ENCODE measurements around the gene ERFE. TPM values are rescaled to one million over a fixed set of nuclear protein-coding genes. Genes with fewer than 3 reads are reported as not detected.

ERFE gene
- total and polyA plus RNA-seq, 2 donors (not counting 3 experiments of a cell fraction or from before 2014, with no cell fraction given) = 0.65 to 1.2 TPM

GRCh38 chr2:238135601-238136150, 23.1 kb upstream of the ERFE start:
- dilution Hi-C loops (cut with MboI; ENCODE audit: extremely low pct_ligation_motif_present, low sequenced_read_pairs) = no loop called here
- H2AFZ ChIP-seq (ENCODE audit: low read depth, low read length) = no peak overlapping the region
- no peaks in the 10 kb centered on the region for H3K36me3 ChIP-seq (ENCODE audit: control insufficient read depth in 2 of 2, extremely low read depth in 1 of 2, insufficient read depth in 2 of 2, low read length in 2 of 2)
- no TSS peak for BruUV-seq (replicated peaks)
- no peaks in the 10 kb centered on the region for H4K20me1 ChIP-seq (replicated peaks; ENCODE audit: control insufficient read depth, extremely low read depth, insufficient read depth, low read length)
- DNase-seq (ENCODE audit: low read depth, low spot score) (no peak), FAIRE-seq (no peak)
- TF ChIP-seq MAX (IDR thresholded peaks at IDR 0.05; ENCODE audit: insufficient read depth, insufficient read length) (no peak), POLR2AphosphoS5 (IDR thresholded peaks at IDR 0.05; ENCODE audit: insufficient read depth, low read depth, low read length) (no peak), POLR2A (IDR thresholded peaks at IDR 0.05; ENCODE audit: low read depth, low read length) (no peak), FOS (IDR thresholded peaks at IDR 0.05; ENCODE audit: borderline replicate concordance, insufficient read depth, low read length) (no peak), GATA2 (IDR thresholded peaks at IDR 0.05; ENCODE audit: insufficient read depth, insufficient read length, low read depth, low read length) (no peak), EZH2 (IDR thresholded peaks at IDR 0.05; ENCODE audit: borderline replicate concordance, low read depth, low read length, severe bottlenecking) (no peak), JUN (IDR thresholded peaks at IDR 0.05; ENCODE audit: borderline replicate concordance, insufficient read depth, insufficient read length, low read depth) (no peak), MYC (IDR thresholded peaks at IDR 0.05; ENCODE audit: low read depth, low read length) (no peak)
- no peak overlapping the region for H3K4me3 ChIP-seq (replicated peaks in 1 of 3; ENCODE audit: insufficient read depth in 1 of 3, low read depth in 1 of 3, low read length in 3 of 3)
- no peak overlapping the region for H3K27ac ChIP-seq (ENCODE audit: insufficient read depth, low read depth, low read length)
- no peaks in the 10 kb centered on the region for H3K9me3 ChIP-seq (replicated peaks; ENCODE audit: control insufficient read depth, insufficient read depth, low read length)
- H3K27me3 ChIP-seq (ENCODE audit: control insufficient read depth in 2 of 2, insufficient read depth in 2 of 2, low read length in 2 of 2) = no peaks in the 10 kb centered on the region
- H3K9me1 ChIP-seq (replicated peaks; ENCODE audit: control insufficient read depth, extremely low read depth, insufficient read depth, low read length) = no peaks in the 10 kb centered on the region
- intact Hi-C loops (cut with micrococcal nuclease) = no loop called here
- H3K79me2 ChIP-seq (ENCODE audit: control insufficient read depth, insufficient read depth, low read length) = no peaks in the 10 kb centered on the region
- no peak overlapping the region for H3K4me2 ChIP-seq (ENCODE audit: insufficient read depth, low read length)
- CTCF ChIA-PET = no interaction called here
- POLR2A ChIA-PET = no interaction called here
- H3K9ac ChIP-seq (replicated peaks; ENCODE audit: extremely low read depth, insufficient read depth, low read length) = no peak overlapping the region
- no peaks in the 10 kb centered on the region for H3K4me1 ChIP-seq (ENCODE audit: control insufficient read depth, extremely low read depth, insufficient read depth, low read length)

All from endothelial cell of umbilical vein (primary cell).